Neural cell (in vitro differentiated cells): Measurements from ENCODE around the gene AFAP1. TPM values are rescaled to one million over a fixed set of nuclear protein-coding genes. Genes with fewer than 3 reads are reported as not detected.

Source experiments
- H2AFZ ChIP-seq: fragments of 200-600, 300-800 bp; sonication (generic), shearing (Covaris generic); 2 replicates; pipeline ENCODE4 v1.6.0; 2014; ENCODE audit warnings: low read depth, mild to moderate bottlenecking, antibody characterized with exemption, low read length, moderate library complexity
- H3F3A ChIP-seq: fragments of 200-600 bp; shearing (Covaris generic); 2 replicates; pipeline ENCODE4 v1.6.1; 2016; ENCODE audit warnings: mild to moderate bottlenecking, moderate library complexity, mixed read lengths, antibody characterized with exemption, low read length; ENCODE audit not compliant: insufficient read depth, poor library complexity, severe bottlenecking
- H3K27ac ChIP-seq: fragments of 200-600, 300-800 bp; sonication (generic), shearing (Covaris generic); 2 replicates; pipeline ENCODE4 v1.5.1; 2014; ENCODE audit warnings: mild to moderate bottlenecking, low read length, moderate library complexity
- H3K27me3 ChIP-seq: fragments of 300-800, 200-600 bp; sonication (generic), shearing (Covaris generic); 2 replicates; pipeline ENCODE4 v1.6.0; 2014; ENCODE audit warnings: mild to moderate bottlenecking, low read depth, low read length, moderate library complexity; ENCODE audit not compliant: insufficient read depth
- H3K36me3 ChIP-seq: fragments of 300-800, 200-600 bp; sonication (generic), shearing (Covaris generic); 2 replicates; pipeline ENCODE4 v1.5.1; 2014; ENCODE audit warnings: mild to moderate bottlenecking, antibody characterized with exemption, low read length, moderate library complexity; ENCODE audit not compliant: insufficient read depth
- H3K4me2 ChIP-seq: fragments of 300-800, 200-600 bp; sonication (generic), shearing (Covaris generic); 2 replicates; pipeline ENCODE4 v1.6.0; 2014; ENCODE audit warnings: mild to moderate bottlenecking, low read length
- H3K4me3 ChIP-seq: fragments of 300-800, 200-600 bp; sonication (generic), shearing (Covaris generic); 2 replicates; pipeline ENCODE4 v1.5.1; 2014; ENCODE audit warnings: mild to moderate bottlenecking, low read length, moderate library complexity
- H3K79me2 ChIP-seq: fragments of 200-600 bp; shearing (Covaris generic); replicated peaks from 2 replicates; pipeline ENCODE4 v1.6.0; 2014; ENCODE audit warnings: mild to moderate bottlenecking, low read length, moderate library complexity; ENCODE audit not compliant: insufficient read depth
- H3K9ac ChIP-seq: fragments of 300-800, 200-600 bp; sonication (generic), shearing (Covaris generic); 2 replicates; pipeline ENCODE4 v1.6.1; 2016; ENCODE audit warnings: mild to moderate bottlenecking, low read length, mixed read lengths
- H3K9me2 ChIP-seq: fragments of 200-600 bp; shearing (Covaris generic); 2 replicates; pipeline ENCODE4 v1.6.1; 2016; ENCODE audit warnings: mild to moderate bottlenecking, low read length, mixed read lengths; ENCODE audit not compliant: insufficient read depth
- H3K9me3 ChIP-seq: fragments of 200-600, 300-800 bp; sonication (generic), shearing (Covaris generic); 2 replicates; pipeline ENCODE4 v1.6.1; 2016; ENCODE audit warnings: mild to moderate bottlenecking, mixed run types, low read length, moderate library complexity, mixed read lengths
- H4K20me1 ChIP-seq: fragments of 200-600 bp; shearing (Covaris generic); 2 replicates; pipeline ENCODE4 v1.6.1; 2016; ENCODE audit warnings: mild to moderate bottlenecking, mixed run types; ENCODE audit not compliant: insufficient read depth
- CTCF ChIP-seq: fragments of 450-650 bp; IDR thresholded peaks from 2 replicates; pipeline ENCODE4 v1.5.1; 2014; ENCODE audit warnings: antibody characterized with exemption, mild to moderate bottlenecking, moderate library complexity; ENCODE audit not compliant: poor library complexity, severe bottlenecking
- EP300 ChIP-seq: fragments of 450-650 bp; conservative IDR thresholded peaks from 2 replicates; pipeline ENCODE4 v1.6.1; 2014; ENCODE audit warnings: antibody characterized with exemption, mild to moderate bottlenecking, moderate library complexity; ENCODE audit not compliant: poor library complexity, severe bottlenecking
- EZH2 ChIP-seq: fragments of 200-600, 300-800 bp; shearing (Covaris generic), sonication (generic); IDR thresholded peaks from 2 replicates; pipeline ENCODE4 v1.6.1; 2014; ENCODE audit warnings: antibody characterized with exemption, low read length, borderline replicate concordance, mild to moderate bottlenecking; ENCODE audit not compliant: insufficient read depth, poor library complexity, severe bottlenecking
- MXI1 ChIP-seq: fragments of 450-650 bp; conservative IDR thresholded peaks from 2 replicates; pipeline ENCODE4 v1.6.1; 2014; ENCODE audit warnings: antibody characterized with exemption, mild to moderate bottlenecking; ENCODE audit not compliant: poor library complexity, severe bottlenecking
- POLR2AphosphoS5 ChIP-seq: IDR thresholded peaks from 2 replicates; pipeline ENCODE4 v1.6.1; 2012
- RAD21 ChIP-seq: fragments of 450-650 bp; conservative IDR thresholded peaks from 2 replicates; pipeline ENCODE4 v1.6.1; 2014; ENCODE audit warnings: antibody characterized with exemption, mild to moderate bottlenecking, moderate library complexity
- SMC3 ChIP-seq: fragments of 450-650 bp; conservative IDR thresholded peaks from 2 replicates; pipeline ENCODE4 v1.6.1; 2014; ENCODE audit warnings: antibody characterized with exemption, mild to moderate bottlenecking, moderate library complexity; ENCODE audit not compliant: poor library complexity
- TAF1 ChIP-seq: IDR thresholded peaks from 2 replicates; pipeline ENCODE4 v1.6.1; 2012; ENCODE audit warnings: low read depth
- polyA plus RNA-seq: library from polyadenylated mRNA; depleted of rRNA; stranded (reverse); fragments of >200 nt; gene quantifications from 2 replicates; pipeline ENCODE4 v1.2.3, GENCODE V29; 2014
- TF ChIP-seq, protein P1 (sequence below): IDR thresholded peaks from 2 replicates; pipeline ENCODE4 v1.6.1; 2012; ENCODE audit warnings: borderline replicate concordance

Gene AFAP1
- polyA plus RNA-seq, 1 donor from 2014 or later, result 38.9 TPM

DNA sequence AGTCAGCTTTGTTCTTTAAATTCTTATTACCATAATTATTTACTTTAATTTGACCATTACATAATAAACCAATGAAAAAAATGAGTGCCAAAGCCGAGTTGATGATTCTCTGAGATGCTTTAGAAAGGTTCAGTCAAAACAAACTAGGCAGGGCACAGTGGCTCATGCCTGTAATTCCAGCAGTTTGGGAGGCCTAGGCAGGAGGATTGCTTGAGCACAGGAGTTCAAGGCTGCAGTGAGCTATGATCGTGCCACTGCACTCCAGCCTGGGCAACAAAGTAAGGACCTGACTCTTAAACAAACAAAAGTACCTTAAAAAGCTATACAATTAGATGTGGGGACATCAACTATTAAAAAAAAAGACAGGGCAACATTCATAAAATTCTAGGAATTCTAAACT, 75.0 kb downstream of the AFAP1 start:
- no peak overlapping the region for H3K27ac ChIP-seq
- H3K9me3 ChIP-seq, result no peaks in the 10 kb centered on the region
- H3K79me2 ChIP-seq, result no peaks in the 10 kb centered on the region
- H3F3A ChIP-seq, result no peaks in the 10 kb centered on the region
- no peak overlapping the region for H3K4me3 ChIP-seq
- no peak overlapping the region for H2AFZ ChIP-seq
- H3K4me2 ChIP-seq, result no peak overlapping the region
- TF ChIP-seq SMC3 (no peak), TAF1 (no peak), RAD21 (no peak), POLR2AphosphoS5 (no peak), EP300 (no peak), MXI1 (no peak), EZH2 (no peak), CTCF (no peak)
- TF ChIP-seq, protein P1, sequence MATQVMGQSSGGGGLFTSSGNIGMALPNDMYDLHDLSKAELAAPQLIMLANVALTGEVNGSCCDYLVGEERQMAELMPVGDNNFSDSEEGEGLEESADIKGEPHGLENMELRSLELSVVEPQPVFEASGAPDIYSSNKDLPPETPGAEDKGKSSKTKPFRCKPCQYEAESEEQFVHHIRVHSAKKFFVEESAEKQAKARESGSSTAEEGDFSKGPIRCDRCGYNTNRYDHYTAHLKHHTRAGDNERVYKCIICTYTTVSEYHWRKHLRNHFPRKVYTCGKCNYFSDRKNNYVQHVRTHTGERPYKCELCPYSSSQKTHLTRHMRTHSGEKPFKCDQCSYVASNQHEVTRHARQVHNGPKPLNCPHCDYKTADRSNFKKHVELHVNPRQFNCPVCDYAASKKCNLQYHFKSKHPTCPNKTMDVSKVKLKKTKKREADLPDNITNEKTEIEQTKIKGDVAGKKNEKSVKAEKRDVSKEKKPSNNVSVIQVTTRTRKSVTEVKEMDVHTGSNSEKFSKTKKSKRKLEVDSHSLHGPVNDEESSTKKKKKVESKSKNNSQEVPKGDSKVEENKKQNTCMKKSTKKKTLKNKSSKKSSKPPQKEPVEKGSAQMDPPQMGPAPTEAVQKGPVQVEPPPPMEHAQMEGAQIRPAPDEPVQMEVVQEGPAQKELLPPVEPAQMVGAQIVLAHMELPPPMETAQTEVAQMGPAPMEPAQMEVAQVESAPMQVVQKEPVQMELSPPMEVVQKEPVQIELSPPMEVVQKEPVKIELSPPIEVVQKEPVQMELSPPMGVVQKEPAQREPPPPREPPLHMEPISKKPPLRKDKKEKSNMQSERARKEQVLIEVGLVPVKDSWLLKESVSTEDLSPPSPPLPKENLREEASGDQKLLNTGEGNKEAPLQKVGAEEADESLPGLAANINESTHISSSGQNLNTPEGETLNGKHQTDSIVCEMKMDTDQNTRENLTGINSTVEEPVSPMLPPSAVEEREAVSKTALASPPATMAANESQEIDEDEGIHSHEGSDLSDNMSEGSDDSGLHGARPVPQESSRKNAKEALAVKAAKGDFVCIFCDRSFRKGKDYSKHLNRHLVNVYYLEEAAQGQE, result no peak
- H3K9me2 ChIP-seq, result no peaks in the 10 kb centered on the region
- H3K27me3 ChIP-seq, result no peaks in the 10 kb centered on the region
- no peak overlapping the region for H3K9ac ChIP-seq
- no peaks in the 10 kb centered on the region for H3K36me3 ChIP-seq
- no peaks in the 10 kb centered on the region for H4K20me1 ChIP-seq

DNA sequence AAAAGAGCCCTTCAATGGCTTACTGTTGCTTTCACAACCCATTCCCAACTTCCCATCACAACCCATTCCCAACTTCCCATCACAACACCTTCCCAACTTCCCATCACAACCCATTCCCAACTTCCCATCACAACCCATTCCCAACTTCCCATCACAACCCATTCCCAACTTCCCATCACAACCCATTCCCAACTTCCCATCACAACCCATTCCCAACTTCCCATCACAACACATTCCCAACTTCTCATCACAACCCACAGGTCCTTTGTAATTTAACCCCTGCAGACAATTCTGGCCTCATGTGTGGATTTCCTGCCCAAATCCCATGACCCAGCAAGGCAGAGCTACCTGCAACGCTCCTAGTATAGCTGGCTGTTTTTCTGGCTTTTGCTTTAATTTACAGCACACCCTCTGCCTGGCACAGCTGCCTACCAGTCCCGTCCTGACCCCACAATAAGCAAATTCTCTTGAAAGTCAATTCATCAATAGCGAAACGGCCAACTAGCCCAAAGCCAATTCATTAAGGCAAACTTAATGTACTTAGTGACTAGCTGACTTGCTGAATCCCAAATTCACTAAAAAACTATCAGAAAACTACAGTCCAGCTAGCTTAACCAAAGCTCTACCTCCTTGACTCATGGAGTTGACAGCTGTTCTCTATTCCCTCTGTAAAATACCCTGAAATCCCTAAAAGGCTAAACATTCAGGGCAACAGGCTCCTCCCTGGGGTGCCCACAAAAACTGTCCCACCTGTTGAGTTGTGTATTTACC, 75.6 kb downstream of the AFAP1 start:
- TF ChIP-seq POLR2AphosphoS5 (no peak), CTCF (no peak), EZH2 (no peak), TAF1 (no peak)
- TF ChIP-seq, protein P1, result no peak
- Histone ChIP-seq H3K9me3 (no peaks in the 10 kb centered on the region), H3K27ac (no peak overlapping the region), H3K4me2 (no peak overlapping the region), H4K20me1 (no peaks in the 10 kb centered on the region), H3K9me2 (no peaks in the 10 kb centered on the region), H2AFZ (no peak overlapping the region), H3F3A (no peaks in the 10 kb centered on the region), H3K36me3 (no peaks in the 10 kb centered on the region), H3K79me2 (peaks cover 5% of the 10 kb centered on the region), H3K4me3 (no peak overlapping the region), H3K9ac (no peak overlapping the region), H3K27me3 (no peaks in the 10 kb centered on the region)
